CD4-positive, alpha-beta T cell treated with Interleukin-15 for 1 hour (primary cell): ENCODE data around the gene GPC1.

Source experiments
- DNase-seq: peaks from one replicate; pipeline ENCODE4 v3.0.0-alpha.2; 2020

Gene GPC1

DNA sequence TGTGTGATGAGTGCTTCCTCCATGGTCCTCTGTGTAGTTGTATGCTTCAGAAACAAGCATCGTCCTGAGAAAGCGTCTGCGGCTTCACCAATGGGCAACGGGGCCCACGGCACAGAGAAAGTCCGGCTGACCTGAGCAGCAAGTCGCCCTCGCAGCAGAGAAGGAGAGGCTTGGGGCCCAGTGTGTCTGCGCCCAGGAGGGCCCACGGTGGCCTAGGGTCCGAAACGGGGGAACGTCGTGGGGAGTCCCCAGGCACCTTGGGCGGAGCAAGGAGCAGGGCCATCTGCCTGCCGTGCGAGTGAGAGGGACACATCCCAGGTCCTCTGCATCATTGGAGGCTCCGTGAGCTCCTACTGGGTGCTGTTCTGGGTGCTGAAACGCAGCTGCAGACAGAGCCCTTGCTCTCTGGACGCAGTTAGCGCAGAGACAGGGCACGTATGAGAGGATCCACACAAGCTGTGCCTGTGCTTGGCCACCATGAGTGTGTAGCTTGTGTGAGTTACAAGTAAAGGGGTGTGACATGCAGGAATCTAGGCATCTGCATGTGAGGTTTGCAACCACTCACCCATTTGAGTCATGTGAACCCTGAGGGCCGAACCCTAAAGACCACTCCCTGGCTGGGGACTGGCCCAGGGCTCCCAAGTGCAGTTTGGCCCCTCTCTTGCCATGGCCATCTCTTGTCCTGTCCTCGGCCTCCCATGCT lies 10.6 kb downstream of the GPC1 start:
- no peak for DNase-seq

DNA sequence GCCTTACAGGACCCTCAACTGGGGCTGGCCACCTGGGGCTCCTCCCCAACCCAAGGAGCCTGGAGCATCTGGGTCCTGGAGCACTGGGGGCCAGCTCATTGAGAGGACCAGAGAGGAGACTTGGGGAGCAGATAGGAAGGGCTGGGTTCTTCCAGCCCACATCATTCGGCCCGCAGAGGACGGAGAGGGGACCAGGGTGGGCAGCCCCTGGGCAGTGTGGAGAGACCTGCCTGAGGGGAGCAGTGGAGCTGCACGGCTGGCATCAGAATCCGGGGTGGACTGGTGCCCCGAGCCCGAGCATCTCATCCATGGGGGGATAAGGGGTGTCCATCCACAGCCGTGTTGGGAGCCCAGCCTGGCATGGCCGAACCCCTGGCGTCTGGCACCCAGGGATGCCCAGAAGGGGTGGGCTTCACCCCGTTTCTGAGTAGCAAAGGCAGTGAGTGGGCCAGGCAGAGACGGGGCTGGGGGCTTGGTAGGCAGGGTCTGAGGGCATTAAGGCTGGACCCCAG lies 11.3 kb downstream of the GPC1 start:
- DNase-seq, result no peak

DNA sequence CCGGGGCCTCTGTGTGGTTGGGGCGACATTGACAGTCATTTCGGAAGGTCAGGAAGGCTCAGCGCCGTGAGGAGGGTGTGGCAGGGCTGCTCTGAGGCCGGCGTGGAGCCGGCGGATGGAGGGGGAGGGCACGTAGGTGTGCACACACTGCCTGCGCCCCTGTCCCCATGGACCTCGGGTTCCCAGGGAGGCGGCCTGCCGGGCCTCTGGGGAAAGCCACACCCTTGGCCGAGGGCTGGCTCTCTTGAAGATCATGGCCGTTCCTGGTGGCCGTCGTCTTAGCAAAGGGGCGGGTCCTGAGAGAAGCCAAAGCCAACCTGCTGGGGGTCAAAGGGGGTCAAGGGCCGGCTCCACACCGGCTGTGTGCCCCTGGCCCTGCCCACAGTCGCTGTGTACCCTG lies 11.9 kb downstream of the GPC1 start:
- DNase-seq, result no peak

DNA sequence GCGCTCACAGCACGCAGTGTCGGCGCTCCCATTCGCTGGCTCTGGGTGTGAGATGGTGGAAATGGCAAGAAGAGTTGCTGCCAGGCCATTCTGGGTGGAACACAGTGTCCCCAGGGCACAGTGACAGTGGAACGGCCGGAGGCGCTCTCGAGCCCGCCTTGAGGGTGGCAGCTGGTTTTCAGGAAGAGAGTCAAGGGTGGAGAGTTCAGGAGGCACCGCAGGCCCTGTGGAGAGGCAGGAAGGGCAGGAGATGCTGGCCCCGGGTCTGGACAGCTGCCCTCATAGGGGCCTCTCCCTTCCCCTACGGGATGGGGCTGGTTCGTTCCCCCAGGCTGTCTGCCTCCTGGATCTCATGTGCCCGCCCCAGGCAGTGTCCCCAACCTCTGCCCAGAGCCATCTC lies 12.5 kb downstream of the GPC1 start:
- DNase-seq, result no peak

DNA sequence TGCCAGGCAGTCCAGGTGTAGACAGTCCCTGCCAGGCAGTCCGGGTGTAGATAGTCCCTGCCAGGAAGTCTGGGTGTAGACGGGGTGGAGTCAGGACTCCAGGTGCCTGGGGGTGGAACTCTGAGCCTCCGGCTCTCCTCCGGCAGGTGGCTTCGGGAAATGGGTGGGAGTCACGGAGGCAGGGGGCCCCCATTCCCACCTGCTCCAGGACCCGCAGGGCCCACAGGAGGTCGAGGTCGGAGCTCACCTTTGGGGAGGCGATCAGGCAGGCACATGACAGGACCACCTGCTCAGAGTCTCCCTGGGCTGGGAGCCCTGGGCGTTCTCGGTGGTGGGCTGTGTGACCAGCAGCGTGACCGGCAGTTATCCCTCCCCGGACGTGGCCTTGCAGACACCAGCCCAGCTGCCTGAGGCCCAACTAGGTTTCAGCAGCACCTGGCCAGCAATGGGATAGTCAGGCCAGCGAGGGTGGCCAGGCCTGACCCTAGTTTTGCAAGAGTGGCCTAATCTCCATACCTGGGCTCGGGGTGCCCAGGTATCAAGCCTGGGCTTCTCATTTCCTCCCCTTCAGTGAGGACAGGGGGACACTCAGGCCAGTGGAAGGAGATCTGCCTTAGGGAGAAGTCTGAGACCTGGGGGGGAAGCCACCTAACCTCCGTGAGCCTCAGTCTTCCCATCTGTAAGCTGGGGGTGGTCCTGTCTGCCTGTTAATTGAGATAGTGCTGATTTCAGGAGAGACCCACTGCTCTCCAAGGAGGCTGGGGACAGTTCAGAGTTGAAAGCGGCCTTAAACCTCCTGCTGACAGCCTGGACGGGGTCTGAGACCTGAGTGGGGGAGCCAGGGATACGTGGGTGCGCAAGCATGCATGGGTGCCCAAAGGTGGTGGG lies 13.2 kb downstream of the GPC1 start:
- DNase-seq, result no peak

DNA sequence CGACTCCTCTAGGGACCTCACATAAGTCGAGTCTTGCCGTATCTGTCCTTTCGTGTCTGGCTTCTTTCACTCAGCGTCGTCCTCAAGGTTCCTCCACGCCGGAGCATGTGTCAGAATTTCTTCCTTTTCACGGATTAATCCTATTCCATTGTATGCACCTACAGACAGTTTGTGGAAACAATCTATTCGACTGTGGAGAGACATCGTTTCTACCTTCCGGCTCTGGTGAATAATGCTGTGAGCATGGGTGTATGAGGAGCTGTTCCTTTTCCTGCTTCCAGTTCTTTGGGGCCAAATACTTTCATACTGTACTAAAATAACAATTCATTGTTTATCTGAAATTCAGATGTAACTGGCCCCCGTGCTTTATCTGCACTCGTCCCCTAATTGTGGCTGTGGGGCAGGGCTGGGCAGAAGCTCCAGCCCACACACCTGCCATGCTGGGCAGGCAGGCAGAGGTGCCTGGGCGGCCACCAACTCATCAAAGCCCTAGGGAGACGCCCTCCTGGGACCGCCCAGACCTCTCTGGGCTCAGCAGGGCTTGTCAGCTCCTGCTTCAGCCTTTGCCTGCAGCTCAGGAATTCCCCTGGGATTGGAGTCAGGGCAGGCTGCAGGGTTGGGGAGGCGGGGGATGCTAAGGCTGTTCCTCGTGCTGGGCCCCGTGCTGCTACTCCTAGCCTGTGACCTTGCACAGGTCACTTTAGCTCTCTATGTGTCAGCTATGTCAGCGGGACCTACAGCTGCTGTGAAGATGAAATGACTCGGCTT lies 14.5 kb downstream of the GPC1 start:
- DNase-seq, result no peak

DNA sequence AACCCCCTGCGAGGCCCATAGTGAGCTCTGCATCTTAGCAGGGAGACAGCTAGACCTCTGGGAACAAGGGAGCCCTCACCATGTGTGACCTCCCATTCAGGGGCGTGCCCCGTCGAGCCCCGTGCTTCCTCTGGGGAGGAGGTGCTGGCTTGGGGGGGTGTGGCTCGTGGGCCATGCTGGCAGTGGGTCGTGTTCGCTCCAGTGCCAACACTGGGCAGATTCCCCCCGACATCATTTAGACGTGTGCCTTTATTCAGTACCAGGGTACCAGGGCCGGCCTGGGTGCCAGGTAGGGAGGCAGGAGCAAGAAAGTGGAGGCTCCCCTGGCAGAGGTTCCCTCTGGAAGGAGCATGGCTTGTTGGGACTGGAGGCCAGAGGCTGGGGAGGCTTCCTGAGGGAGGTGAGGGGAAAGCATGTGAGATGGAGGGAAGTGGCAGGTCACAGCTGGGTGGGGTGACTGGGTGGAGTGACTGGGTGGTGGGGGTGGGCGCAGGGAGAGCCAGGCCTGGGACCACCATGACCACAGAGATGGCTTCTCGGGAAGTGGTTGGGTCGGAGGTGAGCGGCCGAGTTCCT lies 15.2 kb downstream of the GPC1 start:
- no peak for DNase-seq

DNA sequence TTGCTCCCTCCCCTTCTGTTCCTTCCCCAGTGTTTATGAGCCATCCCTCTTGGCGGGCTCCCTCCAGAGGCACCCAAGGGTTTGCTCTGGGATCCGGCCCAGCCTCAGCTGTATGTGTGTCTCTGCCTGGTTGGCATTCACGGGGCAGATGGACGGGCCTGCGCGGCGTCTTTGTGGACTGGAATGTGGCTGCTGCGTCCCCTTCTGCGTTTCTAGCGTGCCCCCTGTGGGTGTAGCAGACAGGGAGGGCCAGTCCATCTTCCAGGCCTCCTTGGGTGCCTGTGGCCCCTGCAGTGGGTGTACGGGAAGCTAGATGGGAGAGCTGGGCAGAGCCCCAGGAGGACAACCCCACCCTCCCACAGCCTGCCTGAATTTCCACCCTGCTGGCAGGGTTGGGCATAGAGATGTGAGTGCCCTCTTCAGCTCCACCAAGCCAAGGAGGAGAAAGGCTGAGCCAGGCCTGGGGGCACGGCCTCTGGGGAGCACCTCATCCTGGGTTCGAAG lies 15.7 kb downstream of the GPC1 start:
- no peak for DNase-seq

DNA sequence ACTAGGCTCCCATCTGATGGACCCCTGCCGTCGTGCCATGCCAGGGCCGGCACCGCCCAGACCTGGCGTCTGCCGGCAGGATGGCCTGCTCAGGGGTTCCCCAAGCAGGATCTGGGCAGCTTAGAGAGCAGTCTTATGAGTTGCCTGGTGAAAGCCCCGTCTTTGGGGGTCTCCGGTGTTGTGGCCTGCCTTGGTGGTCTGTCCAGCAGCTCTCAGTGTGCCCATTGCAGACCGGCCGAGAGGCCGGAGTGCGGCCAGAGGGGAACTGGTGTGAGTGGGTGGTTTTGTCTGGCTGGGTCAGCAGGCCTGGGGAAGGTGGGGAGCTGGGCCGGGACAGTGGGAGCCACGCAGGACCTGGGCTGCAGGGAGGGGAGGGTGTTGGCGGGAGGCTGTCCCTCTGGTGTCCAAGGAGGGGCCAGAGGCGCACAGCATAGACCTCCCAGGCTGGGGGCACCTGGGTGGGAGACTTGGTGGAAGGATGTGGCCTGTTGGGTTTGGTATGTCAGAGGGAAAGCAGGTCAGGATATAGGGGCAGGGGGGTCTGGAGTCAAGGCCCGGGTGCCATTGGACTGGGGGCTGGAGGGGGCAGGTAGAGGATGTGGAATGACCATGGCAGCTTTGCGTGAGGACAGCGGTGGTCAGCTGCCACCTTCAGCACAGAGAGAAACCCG lies 16.5 kb downstream of the GPC1 start:
- no peak for DNase-seq

DNA sequence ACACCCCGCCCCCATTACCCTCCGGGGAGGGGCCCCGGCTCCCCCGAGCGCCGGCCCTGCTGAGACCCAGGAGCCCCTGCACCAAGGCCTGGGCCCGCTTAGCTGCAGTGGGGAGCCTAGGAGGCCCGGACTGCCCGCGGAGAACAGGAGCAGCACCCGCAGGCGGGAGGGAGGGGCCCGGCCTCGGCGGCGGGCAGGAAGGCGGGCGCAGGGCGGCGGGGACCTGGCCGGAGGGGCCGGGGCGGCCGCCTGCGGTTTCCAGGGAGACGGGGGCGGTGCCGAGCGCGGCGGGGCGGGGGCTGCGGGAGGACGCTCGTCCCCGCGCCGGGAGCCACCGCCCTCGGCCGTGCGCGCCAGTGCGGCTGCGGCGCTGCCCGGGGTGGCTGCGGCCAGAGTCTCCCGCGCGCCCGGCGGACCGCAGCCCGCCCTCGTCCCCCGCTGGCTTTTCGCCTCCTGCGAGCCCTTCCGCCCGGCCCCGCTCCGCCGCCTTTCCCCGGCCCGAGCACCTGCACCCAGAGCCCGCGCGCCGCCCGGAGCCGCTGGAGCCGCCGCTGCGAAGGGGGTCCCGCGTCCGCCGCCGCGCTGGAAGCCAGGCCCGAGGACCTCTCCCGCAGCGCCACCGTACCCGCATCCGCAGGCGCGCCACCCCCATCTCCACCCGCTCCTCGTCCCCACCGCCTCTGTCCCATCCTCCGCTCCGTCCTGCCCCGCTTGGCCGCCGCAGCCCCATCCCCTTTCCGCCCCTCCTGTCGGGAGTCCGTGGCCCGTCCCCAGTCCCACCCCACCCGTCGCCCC lies 17.2 kb downstream of the GPC1 start:
- no peak for DNase-seq

DNA sequence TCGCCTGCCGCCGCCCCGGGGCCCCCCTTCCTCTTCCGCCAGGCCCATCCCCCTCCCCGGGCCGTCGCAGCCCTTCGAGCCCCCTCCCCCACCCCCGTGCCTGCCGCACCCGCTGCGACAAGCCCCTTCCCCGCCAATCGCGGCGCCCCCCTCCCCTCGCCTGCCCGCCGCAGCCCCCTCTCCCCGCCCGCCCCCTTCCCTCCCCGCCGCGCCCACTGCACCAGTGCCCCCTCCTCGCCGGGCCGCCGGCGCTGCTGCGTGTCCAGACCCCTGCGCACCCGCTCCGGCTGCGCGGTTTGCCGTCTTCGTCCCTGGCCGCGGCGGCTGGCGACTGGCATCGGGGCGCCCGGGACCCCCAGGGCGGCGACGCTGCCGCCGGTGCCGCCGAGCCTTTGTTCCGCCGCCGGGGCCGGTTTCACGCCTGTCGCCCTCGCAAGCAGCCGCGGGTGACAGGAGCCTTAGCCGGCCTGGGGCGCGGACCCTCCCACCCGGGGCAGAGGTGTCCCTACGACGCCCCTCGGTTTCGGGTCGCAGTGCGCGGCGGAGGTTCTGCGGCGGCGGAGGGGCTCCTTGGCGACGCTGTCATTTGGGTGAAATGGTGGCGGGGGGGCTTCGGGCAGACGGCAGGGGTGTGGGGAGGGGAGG lies 18.1 kb downstream of the GPC1 start:
- DNase-seq, result no peak

DNA sequence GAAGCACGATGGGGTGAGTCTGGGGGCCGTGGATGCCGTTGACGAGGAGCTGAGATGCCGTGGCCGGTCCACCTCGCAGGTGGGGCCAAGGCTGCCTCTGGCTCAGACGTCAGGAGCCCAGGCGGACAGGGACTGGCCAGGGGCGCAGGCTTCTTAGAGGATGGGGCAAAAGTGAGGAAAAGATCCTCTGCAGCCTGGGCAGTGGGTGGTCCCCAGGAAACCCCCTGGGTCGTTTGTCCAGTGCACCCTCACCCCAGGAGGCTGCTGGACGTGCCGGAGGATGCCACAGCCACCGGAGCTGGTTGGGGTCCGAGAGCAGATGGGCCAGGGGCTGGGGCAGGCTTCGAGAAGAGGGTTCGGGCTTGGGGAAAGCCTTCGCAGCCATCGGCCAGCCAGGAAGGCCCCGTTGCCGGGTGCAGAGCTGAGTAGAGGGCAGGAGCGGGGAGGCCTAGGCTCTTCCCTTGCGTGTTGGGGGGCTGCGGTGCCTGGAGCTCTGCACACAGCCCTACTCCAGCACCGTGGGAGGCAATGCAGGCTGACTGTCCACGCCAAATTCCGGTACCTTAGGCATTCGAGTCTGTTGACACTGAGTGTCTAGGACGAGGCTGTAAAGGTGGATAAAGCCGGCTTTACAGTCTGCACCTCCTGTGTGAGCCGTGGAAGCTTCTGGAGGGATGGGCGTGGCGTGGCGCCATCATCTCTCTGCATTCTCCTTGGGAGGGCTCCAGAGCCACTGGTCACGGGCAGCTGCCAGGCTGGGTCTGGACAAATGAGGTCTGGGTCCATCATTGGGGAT lies 18.8 kb downstream of the GPC1 start:
- no peak for DNase-seq

DNA sequence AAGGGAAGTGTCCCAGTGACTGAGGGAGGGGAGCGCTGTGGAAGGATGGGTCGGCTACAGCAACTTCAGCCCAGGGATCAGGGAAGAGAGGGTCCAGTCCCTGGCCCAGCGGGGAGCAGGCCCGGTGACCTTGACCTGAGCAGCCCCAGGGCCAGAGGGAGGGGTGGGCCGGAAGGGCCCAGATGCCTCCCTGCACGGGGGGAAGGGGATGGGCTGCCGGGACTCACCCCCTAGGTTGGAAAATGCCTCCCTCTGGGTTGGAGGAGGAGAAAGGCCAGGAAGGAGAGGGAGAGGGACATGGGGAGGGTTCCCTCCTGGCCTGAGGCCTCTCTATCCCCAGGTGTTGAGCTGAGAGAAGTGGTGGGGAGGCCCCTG lies 19.8 kb downstream of the GPC1 start:
- no peak for DNase-seq

DNA sequence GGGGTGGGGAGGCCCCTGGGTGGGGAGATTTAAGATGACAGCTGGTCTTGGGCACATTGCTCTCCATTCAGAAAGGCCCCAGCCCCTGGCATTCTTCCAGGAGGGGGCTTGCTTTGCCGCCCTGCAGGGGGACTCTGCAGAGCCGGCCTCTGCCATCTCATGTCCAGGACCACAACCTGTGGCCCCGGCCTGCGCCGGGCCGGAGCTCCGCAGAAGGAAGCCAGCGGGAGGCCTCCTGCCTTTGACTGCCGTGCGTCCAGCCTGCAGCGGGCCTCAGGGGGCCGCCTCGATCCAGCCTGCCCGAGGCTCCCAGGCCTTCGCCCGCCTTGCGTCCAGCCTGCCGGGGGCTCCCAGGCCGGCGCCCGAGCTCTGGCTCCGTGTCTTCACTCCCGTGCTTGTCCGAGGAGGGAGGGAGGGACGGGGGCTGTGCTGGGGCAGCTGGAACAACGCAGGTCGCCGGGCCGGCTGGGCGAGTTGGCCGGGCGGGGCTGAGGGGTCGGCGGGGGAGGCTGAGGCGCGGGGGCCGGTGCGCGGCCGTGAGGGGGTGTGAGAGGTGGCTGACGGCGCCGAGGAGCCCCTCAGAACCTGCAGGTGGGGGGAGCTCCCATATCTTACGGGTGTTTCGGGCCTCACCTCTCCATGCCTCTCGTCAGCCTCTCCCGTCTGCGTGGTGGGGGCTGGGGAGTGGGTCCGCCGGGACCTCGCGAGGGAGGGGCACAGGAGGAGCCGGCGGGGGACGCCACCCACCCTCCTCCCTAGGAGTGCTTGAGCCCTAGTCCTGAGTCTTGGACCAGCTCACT lies 20.4 kb downstream of the GPC1 start:
- DNase-seq, result no peak

DNA sequence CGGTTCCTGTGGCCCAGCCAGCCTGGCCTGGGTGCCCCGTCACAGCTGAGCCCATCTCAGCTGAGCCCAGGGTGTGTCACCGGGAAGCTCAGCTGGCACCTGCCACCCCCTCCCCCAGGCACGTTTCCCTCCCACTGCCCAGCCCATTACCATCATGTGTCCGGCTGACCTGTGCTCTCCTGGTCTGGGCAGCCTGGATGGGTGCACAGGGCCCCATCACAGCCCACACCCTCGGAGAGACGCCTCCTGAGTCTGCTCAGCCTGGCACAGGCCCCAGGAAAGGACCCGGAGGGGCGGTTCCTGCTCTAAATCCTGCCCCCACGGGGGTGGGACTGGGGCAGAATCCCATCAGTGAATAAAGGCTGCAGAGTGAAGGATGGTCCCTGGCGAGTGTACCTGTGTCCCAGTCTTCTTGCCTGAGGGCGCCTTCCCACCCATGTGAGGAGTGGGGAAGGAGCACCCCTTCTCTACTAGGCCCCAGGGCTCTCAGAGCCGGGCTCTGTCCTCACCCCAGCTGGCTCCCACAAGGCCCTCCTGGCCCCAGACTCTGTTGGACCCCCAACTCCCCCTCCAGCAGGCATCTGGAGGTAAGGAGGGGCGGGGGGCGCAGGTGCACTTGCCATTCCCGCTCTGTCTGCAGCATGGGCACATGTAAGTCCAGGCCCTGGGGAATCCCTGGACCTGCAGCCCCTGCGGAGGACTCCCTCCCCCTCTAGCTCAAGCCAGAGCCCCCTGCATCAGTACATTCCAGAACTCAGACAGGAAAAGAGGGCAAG lies 21.2 kb downstream of the GPC1 start:
- DNase-seq, result no peak

DNA sequence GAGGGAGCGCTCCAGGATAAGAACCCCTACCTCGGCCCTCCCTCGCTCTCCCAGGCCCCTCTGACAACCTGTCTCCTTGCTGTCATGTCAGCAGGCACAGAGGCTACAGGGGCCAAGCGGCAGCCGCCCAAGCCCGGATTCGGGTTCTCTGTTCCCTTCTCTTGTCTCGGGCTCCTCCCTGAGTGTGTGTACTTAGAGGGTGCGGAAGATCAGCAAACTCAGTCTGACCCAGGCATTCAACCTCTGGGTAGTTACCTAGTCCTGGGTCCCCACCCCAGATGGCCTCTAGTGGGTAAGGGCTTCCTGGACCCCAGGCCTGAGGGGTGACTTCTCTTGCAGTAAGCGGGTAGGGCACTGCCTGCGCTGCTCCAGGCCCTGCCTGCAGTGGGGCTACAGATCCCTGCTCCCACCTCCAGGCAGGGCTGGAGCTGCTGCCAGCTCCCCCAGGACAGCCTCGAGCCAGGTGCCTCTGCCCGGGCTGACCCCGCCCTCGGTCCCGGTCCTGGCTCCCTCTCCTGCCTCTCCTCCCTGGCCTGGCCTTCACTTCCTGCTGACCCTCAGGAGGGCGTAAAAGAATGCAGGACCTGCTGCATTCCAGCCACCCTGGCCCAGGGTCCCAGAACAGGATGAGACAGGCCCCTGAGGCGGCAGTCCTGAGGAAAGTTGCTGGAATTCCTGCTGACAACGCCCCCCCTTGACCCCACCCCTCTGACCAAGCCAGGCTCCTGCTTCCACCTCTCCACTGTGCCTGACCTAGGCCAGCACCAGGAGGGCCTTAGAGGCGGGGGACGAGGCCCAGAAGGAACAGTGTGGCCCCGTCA lies 22.0 kb downstream of the GPC1 start:
- no peak for DNase-seq
